Anterior cingulate cortex (tissue), 58 donors: ENCODE data around the gene SLC7A6OS.
"Not testable (repeated sequence)": the region's sequence is repeated elsewhere in the genome, so short reads cannot be mapped to it uniquely, and the experiment has no call there.

Source experiments
- DNase-seq, 58 donors: peaks; one replicate each; lab custom pipeline; 2025; lab: John Stamatoyannopoulos, UW

SLC7A6OS gene

GRCh38 chr16:68299571-68300453, 10.9 kb downstream of the SLC7A6OS start:
- DNase-seq: no peak

GRCh38 chr16:68298907-68299561, 11.7 kb downstream of the SLC7A6OS start:
- DNase-seq: peak in 27 of 58 donors; percentile 0 to 68 (median 27)

- no peak for DNase-seq
Measured at GRCh38 chr16:68298312-68298711, 12.4 kb downstream of the SLC7A6OS start.

DNA sequence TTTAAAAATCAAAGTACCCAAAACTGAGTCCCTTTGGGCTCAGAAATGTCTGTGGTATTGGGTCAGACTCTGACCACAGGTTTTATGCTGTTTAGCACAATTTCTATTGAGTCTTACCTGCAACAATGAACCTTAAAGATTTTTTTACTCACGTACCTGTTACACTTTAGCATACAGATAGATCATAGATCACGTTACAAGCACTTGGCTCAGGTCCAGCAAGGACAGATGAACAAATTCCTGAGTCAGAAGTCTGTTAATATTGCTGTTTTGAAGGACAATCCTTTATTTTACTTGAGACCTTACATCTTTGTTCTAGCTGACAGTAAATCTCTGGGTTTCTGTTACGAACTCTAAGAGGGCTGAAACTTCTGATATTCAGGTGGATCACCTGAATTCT, 12.8 kb downstream of the SLC7A6OS start:
- DNase-seq: no peak

DNA sequence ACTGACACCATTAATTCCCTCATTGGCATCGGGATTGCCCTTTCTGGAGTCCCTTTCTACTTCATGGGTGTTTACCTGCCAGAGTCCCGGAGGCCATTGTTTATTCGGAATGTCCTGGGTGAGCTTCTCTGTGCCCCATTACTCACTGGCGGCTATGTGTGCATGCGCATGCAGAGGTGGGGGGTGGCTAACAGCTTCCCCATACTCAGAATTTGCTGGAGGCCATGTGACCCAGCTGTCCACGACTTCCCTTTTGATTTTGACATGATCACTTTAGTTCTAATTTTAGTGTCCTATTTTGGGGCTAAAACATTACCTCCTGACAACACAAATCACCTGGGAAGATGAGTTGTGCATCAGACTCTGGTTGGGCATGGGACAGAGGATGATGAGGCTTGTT, 14.1 kb downstream of the SLC7A6OS start:
- peak in 2 of 58 donors; percentile 3 to 26 for DNase-seq

- no peak for DNase-seq
Measured at GRCh38 chr16:68296291-68296690, 14.5 kb downstream of the SLC7A6OS start.

GRCh38 chr16:68292425-68292824, 18.3 kb downstream of the SLC7A6OS start:
- no peak for DNase-seq

- DNase-seq: no peak
Measured at GRCh38 chr16:68291227-68291626, 19.5 kb downstream of the SLC7A6OS start.

- no peak for DNase-seq
Measured at GRCh38 chr16:68290450-68290849, 20.3 kb downstream of the SLC7A6OS start.

DNA sequence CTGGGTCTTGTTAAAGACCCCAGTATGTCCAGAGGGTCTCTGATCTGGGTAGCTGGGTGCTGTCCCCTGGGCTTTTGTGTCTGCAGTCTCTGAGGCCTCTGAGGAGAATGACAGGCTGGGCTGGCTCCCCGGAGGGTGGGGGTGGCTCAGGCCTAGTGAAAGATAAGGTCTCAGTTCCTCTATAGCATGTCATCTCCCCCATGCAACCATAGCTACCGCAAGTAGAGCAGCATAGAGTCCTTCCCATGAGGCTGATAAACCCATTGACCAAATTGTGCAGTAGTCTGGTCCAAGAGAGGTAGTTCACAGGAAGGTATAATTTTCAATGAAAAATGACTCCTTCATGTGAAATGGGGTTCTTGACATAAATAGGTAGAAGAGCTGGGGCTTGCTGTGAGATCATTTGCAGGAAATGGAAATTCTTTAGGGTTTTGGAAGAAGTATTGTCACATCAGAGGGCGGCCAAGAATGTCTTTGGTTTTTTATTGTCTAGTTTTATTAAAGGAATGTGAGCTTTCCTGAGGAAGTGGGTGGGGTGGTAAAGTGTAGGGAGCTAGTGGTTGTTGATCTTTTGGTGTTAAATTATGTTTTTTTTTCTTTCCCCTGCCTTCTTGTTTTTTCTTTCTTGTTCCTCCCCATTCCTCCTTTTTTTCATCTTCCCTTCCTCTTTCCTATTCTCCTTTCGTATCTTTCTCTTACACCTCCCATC, 21.0 kb downstream of the SLC7A6OS start:
- DNase-seq: no peak

GRCh38 chr16:68289202-68289601, 21.5 kb downstream of the SLC7A6OS start:
- DNase-seq: no peak

- DNase-seq: not testable (repeated sequence)
Measured at GRCh38 chr16:68288796-68289195, 21.9 kb downstream of the SLC7A6OS start.

GRCh38 chr16:68288252-68288650, 22.5 kb downstream of the SLC7A6OS start:
- no peak for DNase-seq

GRCh38 chr16:68287276-68288251, 23.2 kb downstream of the SLC7A6OS start:
- DNase-seq: no peak

DNA sequence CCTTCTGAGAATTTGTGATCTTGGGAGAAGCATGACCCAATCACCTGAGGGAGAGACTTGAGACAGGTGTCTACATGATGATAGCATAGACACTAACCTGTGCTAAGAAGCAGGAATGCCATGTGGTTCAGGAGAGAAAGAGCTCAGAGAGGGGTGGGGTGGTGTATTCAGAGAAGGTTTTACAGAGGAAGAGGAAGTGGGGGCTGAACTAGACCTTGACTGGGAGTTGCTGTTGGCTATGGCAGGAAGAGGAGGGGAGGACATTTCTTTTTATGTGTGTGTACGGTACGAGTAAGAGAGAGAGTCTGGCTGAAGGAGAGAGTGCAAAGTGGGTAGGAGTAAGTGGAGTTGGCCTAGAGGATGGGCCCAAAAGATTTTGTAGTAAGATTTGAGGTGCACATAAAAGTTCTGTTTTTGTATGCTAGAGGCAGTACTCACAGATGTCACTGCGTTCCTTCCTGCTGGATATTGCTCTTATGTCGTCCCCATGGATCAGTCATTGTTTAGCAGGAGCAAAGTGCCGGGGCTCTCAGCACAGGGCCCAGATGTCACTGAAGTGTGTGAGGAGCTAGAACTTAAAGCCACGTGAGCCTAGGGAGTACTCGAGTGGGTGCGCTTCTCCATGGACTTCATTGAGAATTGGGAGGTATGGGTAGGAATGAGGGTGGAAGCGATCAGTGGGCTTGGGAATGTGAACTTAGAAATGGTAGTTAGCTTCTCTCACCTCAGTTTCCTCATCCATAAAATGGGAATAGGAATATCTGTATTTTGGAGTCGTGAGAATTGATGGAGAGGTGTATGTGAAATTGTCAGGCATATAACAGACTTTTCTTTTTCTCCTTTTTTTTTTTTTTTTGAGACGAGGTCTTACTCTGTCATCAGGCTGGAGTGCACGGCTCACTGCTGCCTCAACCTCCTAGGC, 24.3 kb downstream of the SLC7A6OS start:
- DNase-seq: no peak

GRCh38 chr16:68285683-68286082, 25.1 kb downstream of the SLC7A6OS start:
- no peak for DNase-seq

DNA sequence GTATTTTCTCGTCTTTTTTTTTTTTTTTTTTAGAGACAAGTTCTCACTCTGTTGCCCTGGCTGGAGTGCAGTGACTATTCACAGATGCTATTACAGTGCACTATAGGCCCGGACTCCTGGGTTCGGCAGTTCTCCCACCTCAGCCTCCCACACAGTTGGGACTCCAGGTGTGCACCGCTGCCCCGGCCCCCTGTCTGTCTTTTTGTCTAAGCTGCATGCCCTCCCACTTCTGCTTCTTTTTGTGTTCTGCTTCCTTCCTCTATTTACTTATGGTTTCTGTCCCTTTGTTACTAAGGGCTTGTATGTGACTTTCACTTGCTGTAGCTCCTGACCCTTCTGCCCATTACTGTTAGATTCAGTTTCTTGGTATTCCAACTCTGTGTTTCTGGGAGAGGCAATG, 25.9 kb downstream of the SLC7A6OS start:
- no peak for DNase-seq

DNA sequence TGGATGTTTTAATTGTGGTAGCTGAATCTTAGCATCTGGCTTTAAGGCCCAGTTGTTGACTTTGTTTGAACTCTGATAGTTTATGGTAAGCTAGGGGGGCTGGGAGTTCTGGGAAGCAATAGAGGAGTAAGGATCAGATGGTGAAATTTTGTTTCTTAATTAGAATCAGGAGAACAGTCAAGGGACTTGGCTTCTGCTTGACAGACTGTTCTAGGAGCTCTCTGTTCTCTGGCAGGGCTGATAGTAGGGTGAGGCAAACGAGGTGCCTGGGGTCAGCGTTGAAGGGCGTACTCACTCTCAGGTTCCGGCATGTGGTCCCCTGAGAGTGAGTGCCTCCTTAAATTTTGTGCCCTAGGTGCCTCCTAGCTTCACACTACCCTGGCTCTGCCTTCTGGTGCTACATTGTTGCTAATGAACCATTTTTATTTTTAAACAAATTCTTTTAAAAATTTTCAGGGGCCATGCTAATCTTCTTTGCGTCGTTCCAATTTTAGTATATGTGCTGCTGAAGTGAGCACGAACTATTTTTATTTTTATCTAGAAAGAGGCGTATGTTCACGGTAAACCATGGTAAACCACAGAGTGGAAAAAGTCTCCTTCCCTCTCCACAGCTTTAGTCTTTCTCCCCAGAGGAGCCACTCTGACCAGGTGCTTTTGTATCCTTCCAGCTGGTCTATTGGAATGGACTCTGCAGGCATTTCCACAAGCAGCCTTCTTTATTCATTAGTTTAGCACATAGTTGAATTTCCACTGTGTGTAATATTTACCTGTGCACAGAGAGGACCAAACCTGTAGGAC, 26.7 kb downstream of the SLC7A6OS start:
- DNase-seq: no peak
